Central memory CD8-positive, alpha-beta T cell (primary cell): ENCODE data around the gene KIF11.

Experiments
- ATAC-seq: fragments of 150-1000 bp; cut with Tn5 transposase; replicated peaks from 2 replicates; pipeline ENCODE4 v1.10.0; 2022; ENCODE audit warnings: mild to moderate bottlenecking, moderate FRiP score, moderate number of reproducible peaks; ENCODE audit not compliant: poor library complexity, severe bottlenecking; ENCODE audit errors: extremely low read depth
- DNase-seq, 2 donors: peaks; one replicate each; pipeline ENCODE4 v3.0.0; 2021; ENCODE audit warnings: low spot score in 2 of 2
- H3K27ac Mint-ChIP-seq: one replicate; pipeline ENCODE4 v1.8.0; 2022; ENCODE audit warnings: low read depth, mild to moderate bottlenecking, moderate library complexity, mixed read lengths
- H3K27me3 Mint-ChIP-seq: one replicate; pipeline ENCODE4 v1.8.0; 2022; ENCODE audit warnings: mixed read lengths
- H3K36me3 Mint-ChIP-seq: one replicate; pipeline ENCODE4 v1.8.0; 2022; ENCODE audit warnings: mild to moderate bottlenecking, moderate library complexity, mixed read lengths; ENCODE audit not compliant: insufficient read depth
- H3K4me1 Mint-ChIP-seq: one replicate; pipeline ENCODE4 v1.8.0; 2022; ENCODE audit warnings: mixed read lengths
- H3K4me3 Mint-ChIP-seq: one replicate; pipeline ENCODE4 v1.8.0; 2022; ENCODE audit warnings: mild to moderate bottlenecking, moderate library complexity, mixed read lengths
- H3K9me3 Mint-ChIP-seq: one replicate; pipeline ENCODE4 v1.8.0; 2022; ENCODE audit warnings: mixed read lengths

KIF11 gene

GRCh38 chr10:92657024-92657423, 64.1 kb downstream of the KIF11 start:
- no peak overlapping the region for H3K27ac Mint-ChIP-seq
- no peak overlapping the region for H3K4me3 Mint-ChIP-seq
- H3K27me3 Mint-ChIP-seq = no peaks in the 10 kb centered on the region
- DNase-seq = no peak
- ATAC-seq = no peak
- H3K4me1 Mint-ChIP-seq = no peaks in the 10 kb centered on the region
- no peaks in the 10 kb centered on the region for H3K9me3 Mint-ChIP-seq
- peaks cover 8% of the 10 kb centered on the region for H3K36me3 Mint-ChIP-seq

DNA sequence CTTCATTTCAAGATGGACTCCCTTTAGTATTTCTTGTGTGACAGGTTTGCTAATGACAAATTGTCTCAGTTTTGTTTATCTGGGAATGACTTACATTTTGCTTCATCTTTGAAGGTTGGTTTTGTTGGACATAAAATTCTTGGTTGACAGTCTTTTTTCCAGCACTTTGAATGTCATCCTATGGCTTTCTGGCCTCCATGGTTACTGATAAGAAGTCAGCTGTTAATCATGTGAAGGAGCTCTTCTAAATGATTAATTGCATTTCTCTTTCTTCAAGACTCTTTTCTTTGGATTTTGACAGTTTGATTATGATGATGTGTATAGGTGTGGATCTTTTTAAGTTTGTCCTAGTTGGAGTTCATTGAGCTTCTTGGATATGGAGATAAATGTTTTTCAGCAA, 69.9 kb downstream of the KIF11 start:
- Mint-ChIP-seq H3K36me3 (peaks cover 2% of the 10 kb centered on the region), H3K4me1 (no peaks in the 10 kb centered on the region), H3K27ac (no peak overlapping the region), H3K9me3 (peaks cover 11% of the 10 kb centered on the region), H3K4me3 (no peak overlapping the region), H3K27me3 (no peaks in the 10 kb centered on the region)
- no peak for DNase-seq
- ATAC-seq = no peak

DNA sequence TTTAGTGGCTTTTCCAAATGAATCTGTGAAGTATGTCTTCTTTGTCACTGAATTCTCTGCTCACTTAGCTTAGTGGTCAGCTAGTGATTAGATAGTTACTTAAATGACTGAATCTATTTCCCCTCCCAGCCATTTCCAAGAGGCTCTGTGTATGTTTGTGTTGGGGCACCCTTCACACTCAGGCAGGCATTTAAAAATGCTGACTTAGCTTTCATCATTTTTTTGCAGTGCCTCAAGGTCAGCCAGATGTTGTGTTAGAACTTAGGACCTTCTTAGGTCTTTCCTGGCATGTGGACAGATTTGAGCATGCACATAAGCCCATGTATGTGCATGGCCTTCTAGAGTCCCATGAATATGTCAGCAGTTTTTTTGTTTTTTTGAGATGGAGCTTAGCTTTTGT, 71.4 kb downstream of the KIF11 start:
- ATAC-seq = no peak
- H3K4me3 Mint-ChIP-seq = no peak overlapping the region
- no peak for DNase-seq
- peaks cover 2% of the 10 kb centered on the region for H3K36me3 Mint-ChIP-seq
- peaks cover 11% of the 10 kb centered on the region for H3K9me3 Mint-ChIP-seq
- no peak overlapping the region for H3K27ac Mint-ChIP-seq
- H3K4me1 Mint-ChIP-seq = no peaks in the 10 kb centered on the region
- H3K27me3 Mint-ChIP-seq = no peaks in the 10 kb centered on the region

DNA sequence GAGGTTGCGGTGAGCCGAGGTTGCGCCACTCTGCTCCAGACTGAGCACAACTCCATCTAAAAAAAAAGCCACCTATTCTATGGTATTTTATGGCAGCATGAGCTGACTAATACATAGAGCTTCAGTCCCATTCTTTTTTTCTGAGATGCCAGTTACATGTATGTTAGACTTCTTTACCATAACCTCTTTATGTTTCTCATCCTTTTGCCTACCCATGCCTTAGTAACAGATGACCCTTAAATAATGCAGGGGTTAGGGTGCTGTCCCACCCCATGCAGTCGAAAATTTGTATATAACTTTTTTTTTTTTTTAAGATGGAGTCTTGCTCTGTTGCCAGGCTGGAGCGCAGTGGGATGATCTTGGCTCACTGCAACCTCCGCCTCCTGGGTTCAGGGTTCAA, 74.1 kb downstream of the KIF11 start:
- Mint-ChIP-seq H3K4me3 (no peak overlapping the region), H3K4me1 (no peaks in the 10 kb centered on the region), H3K27ac (no peak overlapping the region), H3K36me3 (no peaks in the 10 kb centered on the region), H3K9me3 (peaks cover 11% of the 10 kb centered on the region), H3K27me3 (peaks cover 8% of the 10 kb centered on the region)
- ATAC-seq = no peak
- no peak for DNase-seq

- no peaks in the 10 kb centered on the region for H3K4me1 Mint-ChIP-seq
- DNase-seq (no peak), ATAC-seq (no peak)
- no peak overlapping the region for H3K4me3 Mint-ChIP-seq
- H3K27ac Mint-ChIP-seq = no peak overlapping the region
- no peaks in the 10 kb centered on the region for H3K9me3 Mint-ChIP-seq
- peaks cover 12% of the 10 kb centered on the region for H3K27me3 Mint-ChIP-seq
- H3K36me3 Mint-ChIP-seq = no peaks in the 10 kb centered on the region
Measured at GRCh38 chr10:92677708-92678107, 84.8 kb downstream of the KIF11 start.

- peaks cover 12% of the 10 kb centered on the region for H3K27me3 Mint-ChIP-seq
Measured at GRCh38 chr10:92678206-92678605, 85.3 kb downstream of the KIF11 start.

GRCh38 chr10:92681306-92681834, 88.4 kb downstream of the KIF11 start:
- ATAC-seq (no peak), DNase-seq (no peak)
- H3K27ac Mint-ChIP-seq = no peak overlapping the region
- H3K27me3 Mint-ChIP-seq = peaks cover 12% of the 10 kb centered on the region
- H3K9me3 Mint-ChIP-seq = peaks cover 5% of the 10 kb centered on the region
- H3K36me3 Mint-ChIP-seq = no peaks in the 10 kb centered on the region
- no peak overlapping the region for H3K4me3 Mint-ChIP-seq
- no peaks in the 10 kb centered on the region for H3K4me1 Mint-ChIP-seq

More at GRCh38 chr10:92678206-92678605, 85.3 kb downstream of the KIF11 start:
- Mint-ChIP-seq H3K36me3 (no peaks in the 10 kb centered on the region), H3K9me3 (no peaks in the 10 kb centered on the region), H3K27ac (no peak overlapping the region), H3K4me3 (no peak overlapping the region), H3K4me1 (no peaks in the 10 kb centered on the region)
- no peak for DNase-seq
- ATAC-seq = no peak

GRCh38 chr10:92688573-92688926, 95.6 kb downstream of the KIF11 start:
- H3K27ac Mint-ChIP-seq = peak overlapping the region; percentile 32
- no peaks in the 10 kb centered on the region for H3K36me3 Mint-ChIP-seq
- H3K4me1 Mint-ChIP-seq = peaks cover 16% of the 10 kb centered on the region
- H3K9me3 Mint-ChIP-seq = peaks cover 5% of the 10 kb centered on the region
- peak overlapping the region; percentile 68 for H3K4me3 Mint-ChIP-seq
- H3K27me3 Mint-ChIP-seq = peaks cover 42% of the 10 kb centered on the region
- DNase-seq (no peak), ATAC-seq (no peak)

DNA sequence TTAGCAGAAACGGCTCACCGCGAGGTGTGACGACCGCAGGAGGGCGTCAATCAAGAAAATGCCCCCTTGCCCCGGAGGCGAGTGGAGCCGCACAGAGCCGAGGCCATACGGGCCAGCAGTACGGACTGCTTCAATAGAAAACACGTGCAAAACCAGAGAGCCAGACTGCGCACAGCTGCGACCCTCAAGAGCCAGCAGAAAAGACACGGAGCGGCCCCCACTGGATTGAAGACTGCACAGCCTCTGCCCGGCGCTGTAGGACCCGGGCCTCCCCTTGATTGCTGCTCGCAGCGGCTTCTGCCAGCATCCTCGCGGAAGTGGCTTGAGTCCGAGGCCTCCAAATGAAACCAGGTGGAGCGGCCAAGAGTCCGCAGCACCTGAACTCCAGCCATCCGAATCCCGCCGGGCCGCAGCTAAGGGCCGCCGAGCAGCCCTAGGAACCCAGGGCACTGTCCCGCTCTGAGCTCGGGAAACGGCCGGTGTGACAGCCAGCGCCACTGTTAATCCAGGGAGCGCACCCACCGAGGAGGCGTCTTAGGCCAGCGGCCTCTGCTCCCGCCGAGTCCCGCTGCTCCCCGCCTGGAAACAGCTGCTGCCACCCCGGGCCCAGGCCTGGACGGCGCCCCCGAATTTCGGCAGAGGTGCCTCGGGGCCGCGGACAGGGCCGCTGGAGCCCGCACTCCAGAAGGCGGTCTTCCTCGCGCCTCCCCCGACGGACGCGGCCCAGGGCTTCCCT, 96.2 kb downstream of the KIF11 start:
- ATAC-seq (no peak), DNase-seq (no peak)
- peak overlapping the region; percentile 68 for H3K4me3 Mint-ChIP-seq
- peaks cover 45% of the 10 kb centered on the region for H3K27me3 Mint-ChIP-seq
- no peaks in the 10 kb centered on the region for H3K36me3 Mint-ChIP-seq
- H3K9me3 Mint-ChIP-seq = peaks cover 5% of the 10 kb centered on the region
- H3K27ac Mint-ChIP-seq = peak overlapping the region; percentile 32
- H3K4me1 Mint-ChIP-seq = peaks cover 16% of the 10 kb centered on the region

- peak; percentile 53 for ATAC-seq
- Mint-ChIP-seq H3K4me3 (peak within 1 kb of the TSS; percentile 71), H3K36me3 (no peaks in the 10 kb centered on the region), H3K27me3 (peaks cover 52% of the 10 kb centered on the region), H3K4me1 (peaks cover 16% of the 10 kb centered on the region), H3K27ac (peak within 1 kb of the TSS; percentile 32), H3K9me3 (peaks cover 5% of the 10 kb centered on the region)
- DNase-seq = no peak
Measured at GRCh38 chr10:92689663-92690210, 96.8 kb downstream of the KIF11 start, which contains the start of gene HHEX. HHEX (plus strand) TSS chr10:92689955; CDS start chr10:92689987, 32 bp downstream.

GRCh38 chr10:92690211-92690914, 97.4 kb downstream of the KIF11 start:
- peak; percentile 61 for ATAC-seq
- Mint-ChIP-seq H3K4me3 (peak overlapping the region; percentile 71), H3K27me3 (peaks cover 54% of the 10 kb centered on the region), H3K9me3 (peaks cover 5% of the 10 kb centered on the region), H3K27ac (no peak overlapping the region), H3K4me1 (peaks cover 16% of the 10 kb centered on the region), H3K36me3 (no peaks in the 10 kb centered on the region)
- peak in 1 of 2 donors; percentile 43 for DNase-seq

DNA sequence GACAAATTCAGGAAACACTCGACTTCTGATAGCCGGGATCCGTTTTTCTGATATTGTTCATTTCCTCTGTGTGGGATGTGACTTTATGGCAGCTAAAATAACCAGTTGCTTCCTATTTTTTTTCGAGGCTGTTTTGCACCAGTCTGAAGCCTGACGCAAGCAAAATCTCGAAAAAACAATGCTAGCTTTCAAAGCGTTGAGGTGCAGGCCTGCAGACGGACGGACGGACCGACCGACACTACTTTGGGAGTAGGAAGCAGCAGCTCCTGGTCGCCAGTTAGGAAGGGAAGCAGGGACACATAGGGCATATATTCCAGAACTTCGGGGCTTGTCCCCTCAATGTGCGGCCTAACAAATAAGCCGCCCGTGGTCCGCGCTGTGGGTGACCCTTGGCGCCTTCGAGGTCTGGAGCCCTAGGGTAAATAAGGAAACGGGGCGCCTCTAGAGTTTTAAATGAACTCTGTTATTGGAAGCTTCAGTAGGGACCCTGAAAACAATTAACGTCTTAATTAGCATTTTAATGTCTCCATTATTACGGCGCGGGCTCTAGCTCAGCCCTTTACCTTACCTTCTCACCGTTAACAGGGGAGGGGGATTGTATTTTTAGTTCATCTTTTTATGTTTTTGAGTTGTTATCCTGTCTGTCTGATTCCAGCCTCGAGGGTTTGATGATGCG, 98.1 kb downstream of the KIF11 start:
- Mint-ChIP-seq H3K27me3 (peaks cover 57% of the 10 kb centered on the region), H3K9me3 (no peaks in the 10 kb centered on the region), H3K27ac (peak overlapping the region; percentile 66), H3K4me3 (peak overlapping the region; percentile 71), H3K4me1 (peaks cover 16% of the 10 kb centered on the region), H3K36me3 (no peaks in the 10 kb centered on the region)
- no peak for DNase-seq
- ATAC-seq = no peak
